ENCODE measurements around the gene KCNAB1. TPM values are rescaled to one million over a fixed set of nuclear protein-coding genes. Genes with fewer than 3 reads are reported as not detected.

The KCNAB1 gene
- total and polyA plus RNA-seq, 2 of the 8 experiments (the other 6 are each of a cell fraction or from before 2014, with no cell fraction given), result 0.51 to 2.3 TPM

DNA sequence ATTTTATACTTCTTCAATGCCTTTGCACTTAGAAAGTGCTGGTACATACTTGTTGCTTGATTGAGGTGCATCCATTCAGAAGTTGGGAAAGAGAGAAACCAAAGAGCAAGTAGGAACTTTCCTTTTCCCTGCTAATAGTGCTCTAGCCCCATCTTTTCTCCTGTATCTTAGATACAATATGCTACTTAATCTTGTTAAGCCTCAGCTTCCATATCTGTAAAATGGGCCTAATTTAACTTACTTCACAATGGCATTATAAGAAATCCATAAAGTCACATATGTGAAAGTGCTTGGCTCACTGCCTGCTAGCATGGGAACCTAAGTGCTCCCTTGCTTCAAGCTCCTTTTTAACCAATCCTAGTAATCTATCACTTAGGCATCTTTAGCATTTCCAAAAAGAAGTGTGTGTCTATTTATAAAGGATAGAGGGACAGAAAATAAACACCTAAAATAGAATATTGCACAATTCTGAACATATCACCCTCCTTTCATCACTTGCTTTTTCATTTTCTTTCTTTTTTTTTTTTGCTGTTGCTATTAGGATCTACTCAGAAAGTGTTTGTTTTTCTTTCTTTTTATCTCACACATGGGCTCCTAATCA is 28.1 kb downstream of the KCNAB1 start:
- DNase-seq (ENCODE audit: low read depth in 1 of 2, low spot score in 2 of 2) (no peak), FAIRE-seq (no peak)
- no peak overlapping the region for H3K56ac ChIP-seq (replicated peaks; ENCODE audit: insufficient read length, low read depth, low read length)
- H3K27ac ChIP-seq (ENCODE audit: low read depth, low read length), result no peak overlapping the region
- H2BK15ac ChIP-seq (ENCODE audit: low read length), result no peak overlapping the region
- H3K79me2 ChIP-seq (ENCODE audit: control insufficient read depth in 1 of 2, insufficient read depth in 2 of 2, low read length in 2 of 2), result no peaks in the 10 kb centered on the region
- no peaks in the 10 kb centered on the region for H3K4me1 ChIP-seq (replicated peaks in 1 of 4; ENCODE audit: control insufficient read depth in 3 of 4, insufficient read depth in 4 of 4, low read length in 3 of 4)
- H2AFZ ChIP-seq (ENCODE audit: low read length), result no peak overlapping the region
- no peak overlapping the region for H3K18ac ChIP-seq (ENCODE audit: extremely low read depth, low read length)
- no peak overlapping the region for H3K4me2 ChIP-seq (ENCODE audit: insufficient read depth in 1 of 2, low read depth in 2 of 2, low read length in 2 of 2)
- ChIA-PET POLR2A (ENCODE audit: partially characterized antibody) (no interaction called here), CTCF (ENCODE audit: partially characterized antibody) (interaction anchor here (0.8 to 10.5 kb wide), 21 partner anchors 9 to 989 kb away, joined by 3 to 138 read pairs (median 6); no protein-coding TSS in a partner anchor)
- H3K36me3 ChIP-seq (ENCODE audit: control insufficient read depth in 2 of 4, insufficient read depth in 4 of 4, low read length in 3 of 4), result no peaks in the 10 kb centered on the region
- H4K20me1 ChIP-seq (replicated peaks in 1 of 2; ENCODE audit: control insufficient read depth in 1 of 2, insufficient read depth in 2 of 2, low read length in 2 of 2), result no peaks in the 10 kb centered on the region
- no peaks in the 10 kb centered on the region for H3K9me3 ChIP-seq (ENCODE audit: insufficient read depth in 2 of 2, low read depth in 1 of 2, low read length in 1 of 2)
- H3K4ac ChIP-seq (replicated peaks; ENCODE audit: insufficient read length, low read depth, low read length), result no peak overlapping the region
- no peak overlapping the region for H2BK20ac ChIP-seq (ENCODE audit: low read length)
- no peak overlapping the region for H2AK5ac ChIP-seq (ENCODE audit: low read depth, low read length)
- H4K8ac ChIP-seq (ENCODE audit: extremely low read depth, insufficient read depth, low read length), result no peak overlapping the region
- H3K4me3 ChIP-seq (ENCODE audit: extremely low read depth in 1 of 4, insufficient read depth in 2 of 4, low read depth in 3 of 4, low read length in 4 of 4), result no peak overlapping the region
- no peak overlapping the region for H3K9ac ChIP-seq (replicated peaks in 1 of 4; ENCODE audit: extremely low read depth in 1 of 4, low read depth in 3 of 4, low read length in 3 of 4)
- H3K79me1 ChIP-seq (ENCODE audit: low read depth, low read length), result no peaks in the 10 kb centered on the region
- no peak overlapping the region for H4K5ac ChIP-seq (ENCODE audit: insufficient read length, low read depth, low read length)
- TF ChIP-seq RNF2 (IDR thresholded peaks at IDR 0.05; ENCODE audit: borderline replicate concordance, low read depth, low read length, missing control alignments, poor library complexity, severe bottlenecking) (no peak), TAF1 (IDR thresholded peaks at IDR 0.05; ENCODE audit: low read depth, low read length) (no peak), CEBPB (IDR thresholded peaks at IDR 0.05; ENCODE audit: low read depth, low read length) (no peak), POLR2A (IDR thresholded peaks at IDR 0.05; ENCODE audit: control extremely low read depth in 1 of 2, low read depth in 2 of 2, low read length in 2 of 2) (no peak)
- TF ChIP-seq, protein P1, sequence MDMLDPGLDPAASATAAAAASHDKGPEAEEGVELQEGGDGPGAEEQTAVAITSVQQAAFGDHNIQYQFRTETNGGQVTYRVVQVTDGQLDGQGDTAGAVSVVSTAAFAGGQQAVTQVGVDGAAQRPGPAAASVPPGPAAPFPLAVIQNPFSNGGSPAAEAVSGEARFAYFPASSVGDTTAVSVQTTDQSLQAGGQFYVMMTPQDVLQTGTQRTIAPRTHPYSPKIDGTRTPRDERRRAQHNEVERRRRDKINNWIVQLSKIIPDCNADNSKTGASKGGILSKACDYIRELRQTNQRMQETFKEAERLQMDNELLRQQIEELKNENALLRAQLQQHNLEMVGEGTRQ (IDR thresholded peaks at IDR 0.05; ENCODE audit: low read length), result no peak
- H2BK120ac ChIP-seq (replicated peaks; ENCODE audit: low read depth, low read length), result no peak overlapping the region
- H4K91ac ChIP-seq (replicated peaks; ENCODE audit: insufficient read length, low read length), result no peak overlapping the region
- H3K14ac ChIP-seq (ENCODE audit: insufficient read length), result no peak overlapping the region
- no peak overlapping the region for H2BK5ac ChIP-seq (ENCODE audit: low read depth, low read length)
- H2BK12ac ChIP-seq (ENCODE audit: low read depth, low read length), result no peak overlapping the region
- no peak overlapping the region for H3K23ac ChIP-seq (ENCODE audit: insufficient read length)
- no peaks in the 10 kb centered on the region for H3K27me3 ChIP-seq (replicated peaks in 1 of 4; ENCODE audit: control insufficient read depth in 3 of 4, extremely low read depth in 1 of 4, insufficient read depth in 3 of 4, low read length in 3 of 4)
- H3K23me2 ChIP-seq (ENCODE audit: low read depth, low read length), result peaks cover 2% of the 10 kb centered on the region; the same call in 1 of the 2 replicates

Data from H1 (cell line).